Measurements from ENCODE around the gene TMEM266.

TMEM266 gene

DNA sequence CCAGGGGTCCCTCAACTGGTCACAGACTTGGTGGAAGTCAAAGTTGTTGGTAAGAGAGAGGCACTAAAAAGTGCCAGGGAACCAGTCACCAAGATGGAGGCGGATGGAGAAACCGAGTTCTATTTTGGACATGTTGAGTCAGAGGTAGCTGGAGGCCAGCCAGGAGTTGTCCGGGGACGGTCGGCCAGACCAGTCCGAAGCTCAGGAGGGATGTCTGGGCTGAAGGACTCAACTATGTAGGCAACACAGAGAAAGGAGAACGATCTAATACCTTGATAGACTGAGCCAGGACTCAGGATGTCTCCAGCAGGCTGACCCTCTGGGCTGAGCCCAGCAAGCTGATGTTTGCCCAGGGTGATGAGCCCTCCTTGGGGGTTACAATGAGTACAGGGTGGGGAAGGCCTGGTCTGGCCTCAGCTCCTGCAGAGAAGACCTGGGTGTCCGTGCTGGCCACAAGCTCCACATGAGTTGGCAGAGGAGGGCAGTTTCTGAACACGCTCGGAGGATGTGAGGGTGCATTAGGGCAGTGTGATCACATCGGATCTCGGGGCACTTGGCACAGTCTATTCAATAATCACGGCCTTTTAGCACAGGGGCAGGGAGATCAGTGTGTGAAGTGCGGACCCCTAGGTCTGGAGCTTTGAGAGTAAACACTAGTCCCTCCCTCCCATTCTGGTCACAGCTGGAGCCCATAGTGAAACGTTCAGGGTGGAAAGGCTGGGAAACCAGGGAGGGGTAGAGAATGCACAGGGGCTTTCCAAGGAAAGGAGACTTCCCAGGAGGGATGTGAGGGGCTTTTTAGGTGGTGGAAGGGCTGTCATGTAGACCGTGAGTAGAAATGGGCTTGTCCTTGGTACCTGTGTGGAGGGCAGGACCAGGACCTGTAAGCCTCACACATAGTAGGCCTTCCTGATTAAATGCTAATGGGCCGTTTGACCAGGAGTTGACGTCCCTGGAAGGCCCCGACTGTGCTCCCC is 139.6 kb downstream of the TMEM266 start:
- H3K4me3 ChIP-seq (ENCODE audit: low read depth, low read length), result no peak overlapping the region
- TF ChIP-seq, protein P1, sequence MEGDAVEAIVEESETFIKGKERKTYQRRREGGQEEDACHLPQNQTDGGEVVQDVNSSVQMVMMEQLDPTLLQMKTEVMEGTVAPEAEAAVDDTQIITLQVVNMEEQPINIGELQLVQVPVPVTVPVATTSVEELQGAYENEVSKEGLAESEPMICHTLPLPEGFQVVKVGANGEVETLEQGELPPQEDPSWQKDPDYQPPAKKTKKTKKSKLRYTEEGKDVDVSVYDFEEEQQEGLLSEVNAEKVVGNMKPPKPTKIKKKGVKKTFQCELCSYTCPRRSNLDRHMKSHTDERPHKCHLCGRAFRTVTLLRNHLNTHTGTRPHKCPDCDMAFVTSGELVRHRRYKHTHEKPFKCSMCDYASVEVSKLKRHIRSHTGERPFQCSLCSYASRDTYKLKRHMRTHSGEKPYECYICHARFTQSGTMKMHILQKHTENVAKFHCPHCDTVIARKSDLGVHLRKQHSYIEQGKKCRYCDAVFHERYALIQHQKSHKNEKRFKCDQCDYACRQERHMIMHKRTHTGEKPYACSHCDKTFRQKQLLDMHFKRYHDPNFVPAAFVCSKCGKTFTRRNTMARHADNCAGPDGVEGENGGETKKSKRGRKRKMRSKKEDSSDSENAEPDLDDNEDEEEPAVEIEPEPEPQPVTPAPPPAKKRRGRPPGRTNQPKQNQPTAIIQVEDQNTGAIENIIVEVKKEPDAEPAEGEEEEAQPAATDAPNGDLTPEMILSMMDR (IDR thresholded peaks at IDR 0.05; ENCODE audit: low read depth, low read length, missing control alignments), result no peak
- no peak for DNase-seq (ENCODE audit: low read depth)

DNA sequence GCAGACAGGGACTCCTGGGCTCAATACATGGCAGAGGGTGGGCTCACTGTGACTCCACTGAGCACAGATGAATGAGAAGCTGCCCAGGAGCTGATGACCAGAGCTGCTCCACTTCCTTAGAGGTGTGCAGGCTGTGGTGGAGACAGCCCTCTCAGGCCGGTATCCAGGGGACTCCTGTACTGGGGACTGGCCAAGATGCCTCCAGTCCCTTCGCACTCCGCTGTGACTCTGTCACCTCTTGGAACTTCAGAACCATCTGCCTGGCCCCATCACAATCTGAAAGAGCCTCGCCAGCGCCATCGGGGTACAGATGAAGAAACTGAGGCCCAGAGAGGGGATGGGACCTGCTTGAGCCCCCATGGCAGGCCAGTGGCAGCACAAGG is 140.3 kb downstream of the TMEM266 start:
- DNase-seq (ENCODE audit: low read depth), result no peak
- H3K4me3 ChIP-seq (ENCODE audit: low read depth, low read length), result no peak overlapping the region
- TF ChIP-seq, protein P1 (IDR thresholded peaks at IDR 0.05; ENCODE audit: low read depth, low read length, missing control alignments), result no peak

GRCh38 chr15:76200641-76201105 is 140.9 kb downstream of the TMEM266 start:
- no peak overlapping the region for H3K4me3 ChIP-seq (ENCODE audit: low read depth, low read length)
- TF ChIP-seq, protein P1 (IDR thresholded peaks at IDR 0.05; ENCODE audit: low read depth, low read length, missing control alignments), result no peak
- no peak for DNase-seq (ENCODE audit: low read depth)

DNA sequence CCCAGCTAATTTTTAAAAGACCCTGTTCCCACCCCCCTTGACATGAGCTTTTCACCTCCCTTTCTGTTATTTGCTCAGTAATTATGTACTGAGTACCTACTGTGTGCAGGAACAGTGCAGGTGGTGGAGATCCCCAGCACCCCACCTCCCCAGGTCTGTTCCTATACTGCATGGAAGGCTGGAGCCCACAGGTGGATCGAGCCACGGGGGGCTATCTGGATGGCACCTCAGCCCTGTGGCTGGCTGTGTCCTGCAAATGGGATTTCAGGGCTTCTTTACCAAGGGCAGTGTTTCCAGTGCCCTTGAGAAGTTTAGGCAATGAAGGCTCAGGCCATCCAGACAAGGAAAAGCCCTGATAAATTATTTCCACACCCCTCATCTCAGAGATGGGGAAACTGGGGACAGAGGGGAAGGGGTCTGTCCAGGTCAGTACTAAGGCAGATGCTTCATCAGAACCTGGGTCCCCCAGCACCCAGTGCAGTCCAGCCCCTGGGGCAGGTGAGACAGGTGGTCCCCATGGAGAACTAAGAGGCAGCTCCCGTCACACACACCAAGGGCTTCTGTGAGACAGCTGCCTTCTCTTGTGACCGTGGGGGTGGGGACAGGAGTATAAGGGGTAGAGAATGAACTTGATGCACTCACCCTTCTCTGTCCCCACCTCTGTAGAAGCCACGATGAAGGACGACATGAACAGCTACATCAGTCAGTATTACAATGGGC is 141.9 kb downstream of the TMEM266 start:
- DNase-seq (ENCODE audit: low read depth), result no peak
- TF ChIP-seq, protein P1 (IDR thresholded peaks at IDR 0.05; ENCODE audit: low read depth, low read length, missing control alignments), result no peak
- H3K4me3 ChIP-seq (ENCODE audit: low read depth, low read length), result no peak overlapping the region

GRCh38 chr15:76203346-76204108 is 143.7 kb downstream of the TMEM266 start:
- TF ChIP-seq, protein P1 (IDR thresholded peaks at IDR 0.05; ENCODE audit: low read depth, low read length, missing control alignments), result no peak
- no peak overlapping the region for H3K4me3 ChIP-seq (ENCODE audit: low read depth, low read length)
- DNase-seq (ENCODE audit: low read depth), result no peak

DNA sequence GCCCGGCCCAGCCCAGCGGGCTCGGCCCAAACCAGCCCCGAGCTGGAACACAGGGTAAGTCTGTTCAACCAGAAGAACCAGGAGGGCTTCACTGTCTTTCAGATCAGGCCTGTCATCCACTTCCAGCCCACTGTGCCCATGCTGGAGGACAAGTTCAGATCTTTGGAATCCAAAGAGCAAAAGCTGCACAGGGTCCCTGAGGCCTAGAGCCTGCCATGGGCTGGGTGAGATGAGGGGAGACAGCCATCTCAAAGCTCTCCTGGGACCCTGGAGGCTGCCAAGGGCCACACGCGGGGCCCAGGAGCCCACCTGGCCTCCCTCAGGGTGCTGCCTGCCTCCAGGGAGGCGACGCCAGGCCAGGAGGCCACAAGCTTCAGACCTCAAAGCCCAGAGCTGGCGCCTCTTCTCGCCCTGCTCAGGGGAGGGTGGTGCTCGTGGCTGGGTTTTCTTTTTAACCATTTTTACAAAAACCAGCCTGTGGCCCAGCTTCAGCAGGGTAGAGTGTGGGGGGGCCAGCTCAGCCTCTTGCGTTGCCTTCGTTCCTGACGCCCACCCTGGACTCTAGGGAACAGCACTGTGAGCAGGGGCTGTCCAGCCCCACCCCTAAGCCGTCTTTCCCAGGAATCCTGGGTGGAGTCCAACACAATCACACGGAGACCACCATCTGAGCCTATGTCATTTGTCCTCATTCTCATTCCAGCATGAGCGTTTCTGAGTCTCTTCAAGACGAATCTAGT is 144.5 kb downstream of the TMEM266 start:
- H3K4me3 ChIP-seq (ENCODE audit: low read depth, low read length), result no peak overlapping the region
- TF ChIP-seq, protein P1 (IDR thresholded peaks at IDR 0.05; ENCODE audit: low read depth, low read length, missing control alignments), result no peak
- DNase-seq (ENCODE audit: low read depth), result no peak

Measured in GM12864 (cell line).